ENCODE measurements around the gene PLXNA2. TPM values are rescaled to one million over a fixed set of nuclear protein-coding genes. Genes with fewer than 3 reads are reported as not detected.

The PLXNA2 gene
- total and polyA plus RNA-seq, 2 donors (not counting 1 experiment from before 2014, with no cell fraction given): 0.31 to 1.2 TPM

DNA sequence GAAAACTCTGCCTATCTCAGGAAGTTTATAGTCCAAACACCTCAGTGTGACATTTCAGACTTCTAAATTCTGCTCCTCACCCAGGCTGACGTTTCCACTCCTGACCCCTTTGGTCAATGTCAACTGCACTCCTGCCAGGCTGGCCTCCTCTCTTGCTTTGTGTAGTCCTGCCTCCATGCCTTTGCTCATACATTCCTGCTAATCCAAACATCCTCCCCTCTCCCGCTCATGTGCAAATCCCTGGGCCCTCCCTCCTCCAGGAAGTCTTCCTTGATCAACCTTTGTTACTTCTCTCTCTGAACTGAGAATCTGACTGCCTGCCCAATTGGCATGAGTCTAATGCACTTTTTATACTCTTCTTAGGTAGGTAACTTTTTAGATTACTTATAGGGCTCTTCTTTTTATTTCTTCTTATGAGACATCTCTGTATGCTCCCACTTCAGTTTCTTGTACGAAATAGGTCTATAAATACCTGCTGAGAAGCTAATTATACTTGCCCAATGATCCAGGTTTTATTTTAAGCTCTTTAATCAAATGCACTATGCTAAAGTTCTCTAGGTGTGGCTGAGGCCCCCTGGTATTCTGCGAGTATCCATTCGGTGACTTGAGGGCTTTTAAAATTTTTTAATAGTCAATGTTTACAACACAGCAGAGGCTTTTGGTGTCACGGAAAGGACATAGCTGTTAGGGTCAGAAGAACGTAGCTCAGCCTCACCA lies 128.1 kb downstream of the PLXNA2 start:
- H3K27ac ChIP-seq (ENCODE audit: low read length in 2 of 2): no peak overlapping the region
- intact Hi-C loops (cut with micrococcal nuclease): no loop called here
- H3K9ac ChIP-seq (ENCODE audit: low read length): no peak overlapping the region
- Mint-ChIP-seq H3K9me3 (ENCODE audit: insufficient read depth) (no peaks in the 10 kb centered on the region), H3K4me3 (no peak overlapping the region), H3K27me3 (peaks cover 6% of the 10 kb centered on the region), H3K4me1 (no peaks in the 10 kb centered on the region), H3K27ac (no peak overlapping the region)
- no peaks in the 10 kb centered on the region for H3K79me2 ChIP-seq (ENCODE audit: control insufficient read depth, insufficient read depth, low read length)
- H3K9me3 ChIP-seq (ENCODE audit: control extremely low read depth in 1 of 3, control insufficient read depth in 2 of 3, insufficient read depth in 1 of 3, low read length in 2 of 3): no peaks in the 10 kb centered on the region
- no peak overlapping the region for H2AFZ ChIP-seq (ENCODE audit: insufficient read depth, low read depth, low read length, poor library complexity, severe bottlenecking)
- no peaks in the 10 kb centered on the region for H3K36me3 ChIP-seq (replicated peaks in 1 of 2; ENCODE audit: control extremely low read depth in 1 of 2, control insufficient read depth in 1 of 2, extremely low read depth in 1 of 2, insufficient read depth in 2 of 2, low read length in 1 of 2)
- ChIA-PET CTCF (interaction anchor here (0.5 kb wide), 1 partner anchor 349 kb away, joined by 4 read pairs; no protein-coding TSS in a partner anchor), POLR2A (no interaction called here)
- ATAC-seq (ENCODE audit: low read depth) (no peak), DNase-seq (no peak)
- TF ChIP-seq EZH2 (IDR thresholded peaks at IDR 0.05; ENCODE audit: borderline replicate concordance, insufficient read depth, low read depth, low read length, poor library complexity, severe bottlenecking): no peak
- TF ChIP-seq, protein P1, sequence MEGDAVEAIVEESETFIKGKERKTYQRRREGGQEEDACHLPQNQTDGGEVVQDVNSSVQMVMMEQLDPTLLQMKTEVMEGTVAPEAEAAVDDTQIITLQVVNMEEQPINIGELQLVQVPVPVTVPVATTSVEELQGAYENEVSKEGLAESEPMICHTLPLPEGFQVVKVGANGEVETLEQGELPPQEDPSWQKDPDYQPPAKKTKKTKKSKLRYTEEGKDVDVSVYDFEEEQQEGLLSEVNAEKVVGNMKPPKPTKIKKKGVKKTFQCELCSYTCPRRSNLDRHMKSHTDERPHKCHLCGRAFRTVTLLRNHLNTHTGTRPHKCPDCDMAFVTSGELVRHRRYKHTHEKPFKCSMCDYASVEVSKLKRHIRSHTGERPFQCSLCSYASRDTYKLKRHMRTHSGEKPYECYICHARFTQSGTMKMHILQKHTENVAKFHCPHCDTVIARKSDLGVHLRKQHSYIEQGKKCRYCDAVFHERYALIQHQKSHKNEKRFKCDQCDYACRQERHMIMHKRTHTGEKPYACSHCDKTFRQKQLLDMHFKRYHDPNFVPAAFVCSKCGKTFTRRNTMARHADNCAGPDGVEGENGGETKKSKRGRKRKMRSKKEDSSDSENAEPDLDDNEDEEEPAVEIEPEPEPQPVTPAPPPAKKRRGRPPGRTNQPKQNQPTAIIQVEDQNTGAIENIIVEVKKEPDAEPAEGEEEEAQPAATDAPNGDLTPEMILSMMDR (IDR thresholded peaks at IDR 0.05): no peak
- no peaks in the 10 kb centered on the region for H3K4me1 ChIP-seq (ENCODE audit: control insufficient read depth in 2 of 2, insufficient read depth in 2 of 2, low read length in 2 of 2)
- H3K27me3 ChIP-seq (replicated peaks in 1 of 4; ENCODE audit: control extremely low read depth in 1 of 4, control insufficient read depth in 3 of 4, insufficient read depth in 4 of 4, low read length in 3 of 4): no peaks in the 10 kb centered on the region
- H3K4me2 ChIP-seq (replicated peaks; ENCODE audit: low read depth, low read length, poor library complexity, severe bottlenecking): no peak overlapping the region
- whole genome bisulfite sequencing (ENCODE audit: insufficient coverage): 82% methylated on average over 2 of the region's 7 CpGs
- H3K4me3 ChIP-seq (ENCODE audit: control extremely low read depth in 1 of 5, extremely low read depth in 1 of 5, insufficient read depth in 1 of 5, low read depth in 2 of 5, low read length in 4 of 5): no peak overlapping the region
- no peaks in the 10 kb centered on the region for H4K20me1 ChIP-seq (ENCODE audit: control insufficient read depth, insufficient read depth, low read length, poor library complexity, severe bottlenecking)

DNA sequence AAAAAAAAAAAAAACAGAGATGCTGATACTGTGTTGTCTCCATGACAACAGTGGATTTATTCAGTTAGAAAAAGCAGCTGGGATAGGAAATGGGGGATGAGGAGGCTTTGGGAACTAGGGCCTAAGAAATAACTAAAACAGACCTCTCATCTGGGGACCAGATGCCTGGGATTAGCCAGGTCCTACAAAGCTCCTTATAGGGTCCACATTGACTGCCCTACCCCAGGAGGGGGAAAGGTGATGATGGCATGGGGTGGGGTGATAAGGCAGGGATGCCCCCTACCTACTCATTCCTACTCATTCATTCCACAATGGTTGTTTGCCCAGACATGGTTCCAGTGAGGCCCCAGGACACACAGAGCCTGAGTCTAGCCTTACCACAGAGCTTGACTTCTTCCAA lies 131.2 kb downstream of the PLXNA2 start:
- H3K4me3 Mint-ChIP-seq: no peak overlapping the region
- no peak overlapping the region for H3K9ac ChIP-seq (ENCODE audit: low read length)
- ChIA-PET POLR2A (no interaction called here), CTCF (no interaction called here)
- H4K20me1 ChIP-seq (ENCODE audit: control insufficient read depth, insufficient read depth, low read length, poor library complexity, severe bottlenecking): no peaks in the 10 kb centered on the region
- H3K27ac ChIP-seq (ENCODE audit: low read length in 2 of 2): no peak overlapping the region
- H3K4me2 ChIP-seq (replicated peaks; ENCODE audit: low read depth, low read length, poor library complexity, severe bottlenecking): no peak overlapping the region
- DNase-seq (no peak), ATAC-seq (ENCODE audit: low read depth) (no peak)
- intact Hi-C loops (cut with micrococcal nuclease): no loop called here
- H3K27me3 Mint-ChIP-seq: peaks cover 6% of the 10 kb centered on the region
- H3K4me3 ChIP-seq (ENCODE audit: control extremely low read depth in 1 of 5, extremely low read depth in 1 of 5, insufficient read depth in 1 of 5, low read depth in 2 of 5, low read length in 4 of 5): no peak overlapping the region
- no peak overlapping the region for H3K27ac Mint-ChIP-seq
- no peaks in the 10 kb centered on the region for H3K4me1 Mint-ChIP-seq
- no peaks in the 10 kb centered on the region for H3K9me3 Mint-ChIP-seq (ENCODE audit: insufficient read depth)
- no peaks in the 10 kb centered on the region for H3K9me3 ChIP-seq (ENCODE audit: control extremely low read depth in 1 of 3, control insufficient read depth in 2 of 3, insufficient read depth in 1 of 3, low read length in 2 of 3)
- H3K27me3 ChIP-seq (replicated peaks in 1 of 4; ENCODE audit: control extremely low read depth in 1 of 4, control insufficient read depth in 3 of 4, insufficient read depth in 4 of 4, low read length in 3 of 4): no peaks in the 10 kb centered on the region
- H3K4me1 ChIP-seq (ENCODE audit: control insufficient read depth in 2 of 2, insufficient read depth in 2 of 2, low read length in 2 of 2): no peaks in the 10 kb centered on the region
- no peaks in the 10 kb centered on the region for H3K79me2 ChIP-seq (ENCODE audit: control insufficient read depth, insufficient read depth, low read length)
- TF ChIP-seq, protein P1 (IDR thresholded peaks at IDR 0.05): no peak
- no peak for TF ChIP-seq EZH2 (IDR thresholded peaks at IDR 0.05; ENCODE audit: borderline replicate concordance, insufficient read depth, low read depth, low read length, poor library complexity, severe bottlenecking)
- no peak overlapping the region for H2AFZ ChIP-seq (ENCODE audit: insufficient read depth, low read depth, low read length, poor library complexity, severe bottlenecking)
- no peaks in the 10 kb centered on the region for H3K36me3 ChIP-seq (replicated peaks in 1 of 2; ENCODE audit: control extremely low read depth in 1 of 2, control insufficient read depth in 1 of 2, extremely low read depth in 1 of 2, insufficient read depth in 2 of 2, low read length in 1 of 2)
